Stimulated activated naive CD8-positive, alpha-beta T cell treated with anti-CD3 and anti-CD28 coated beads, Interleukin-15, Interleukin-2, amounts not matched to agents 100 ng/mL and 50 ng/mL, for 24 hours (primary cell): Measurements from ENCODE around the gene ATP2C2.
"Not testable (repeated sequence)": the region's sequence is repeated elsewhere in the genome, so short reads cannot be mapped to it uniquely, and the experiment has no call there.

Experiments
- H3K27ac Mint-ChIP-seq: one replicate; pipeline ENCODE4 v1.8.0; 2021; ENCODE audit warnings: mild to moderate bottlenecking, mixed read lengths
- H3K27me3 Mint-ChIP-seq: one replicate; pipeline ENCODE4 v1.8.0; 2021; ENCODE audit warnings: mixed read lengths
- H3K36me3 Mint-ChIP-seq: one replicate; pipeline ENCODE4 v1.8.0; 2021; ENCODE audit warnings: low read depth, mixed read lengths
- H3K4me1 Mint-ChIP-seq: one replicate; pipeline ENCODE4 v1.8.0; 2021; ENCODE audit warnings: low read depth, mixed read lengths
- H3K4me3 Mint-ChIP-seq: one replicate; pipeline ENCODE4 v1.8.0; 2021; ENCODE audit warnings: mild to moderate bottlenecking, mixed read lengths
- H3K9me3 Mint-ChIP-seq: one replicate; pipeline ENCODE4 v1.8.0; 2021; ENCODE audit warnings: mixed read lengths

Gene ATP2C2

DNA sequence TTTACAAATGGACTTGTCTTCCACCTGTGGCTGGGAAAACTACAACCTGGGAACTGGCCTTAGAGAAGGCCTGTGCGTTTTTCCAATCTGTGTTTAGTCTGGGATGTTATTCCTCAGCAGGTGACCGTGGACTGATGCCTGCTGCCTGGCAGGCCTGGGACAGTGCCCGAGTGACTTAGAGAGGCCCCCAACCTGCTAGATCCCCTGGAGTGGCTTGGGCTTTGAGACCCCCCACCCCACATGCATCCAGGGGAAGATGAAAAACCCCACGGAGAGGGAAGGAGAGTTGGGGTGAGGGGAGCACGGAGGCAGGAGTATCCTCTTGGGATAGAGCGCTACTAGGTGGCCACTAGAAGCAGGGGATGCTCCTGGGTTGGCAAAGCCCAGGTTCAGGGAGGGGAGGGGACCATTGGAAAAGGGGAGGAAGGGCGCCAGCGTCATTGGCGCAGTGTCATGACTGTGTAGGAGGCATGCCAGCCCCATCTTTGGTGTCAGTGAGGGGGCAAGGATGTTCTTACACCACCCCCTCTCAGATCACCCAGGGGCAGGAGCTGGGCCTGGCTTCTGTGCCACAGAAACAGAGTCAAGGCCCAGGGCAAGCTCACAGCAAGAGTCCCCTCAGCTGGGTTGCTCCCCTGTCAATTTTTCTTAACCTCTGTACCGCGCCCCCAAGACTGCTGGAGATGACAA is 82.0 kb downstream of the ATP2C2 start:
- Mint-ChIP-seq H3K27me3 (peaks cover 2% of the 10 kb centered on the region), H3K9me3 (no peaks in the 10 kb centered on the region), H3K27ac (no peak overlapping the region), H3K36me3 (no peaks in the 10 kb centered on the region), H3K4me1 (no peaks in the 10 kb centered on the region), H3K4me3 (no peak overlapping the region)

DNA sequence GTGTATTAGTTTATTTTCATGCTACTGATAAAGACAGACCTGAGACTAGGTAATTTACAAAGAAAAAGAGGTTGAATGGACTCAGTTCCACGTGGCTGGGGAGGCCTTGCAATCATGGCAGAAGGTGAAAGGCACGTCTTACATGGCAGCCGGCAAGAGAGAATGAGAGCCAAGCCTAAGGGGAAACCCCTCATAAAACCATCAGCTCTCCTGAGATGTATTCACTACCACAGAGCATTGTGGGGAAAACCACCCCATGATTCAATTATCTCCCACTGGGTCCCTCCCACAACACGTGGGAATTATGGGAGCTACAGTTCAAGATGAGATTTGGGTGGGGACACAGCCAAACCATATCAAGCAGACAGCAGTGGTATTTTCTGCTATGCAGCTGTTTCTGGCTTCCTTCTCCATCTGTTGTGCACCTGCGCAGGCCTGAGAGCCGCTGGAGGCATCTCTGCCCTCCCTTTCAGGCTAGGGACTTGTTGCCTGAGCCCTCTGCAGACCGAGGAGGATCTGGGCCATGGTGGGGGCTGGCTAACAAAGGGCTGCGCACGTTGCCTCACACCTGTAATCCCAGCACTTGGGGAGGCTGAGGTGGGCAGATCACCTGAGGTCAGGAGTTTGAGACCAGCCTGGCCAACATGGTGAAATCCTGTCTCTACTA is 82.8 kb downstream of the ATP2C2 start:
- H3K36me3 Mint-ChIP-seq, H3K27ac Mint-ChIP-seq, H3K9me3 Mint-ChIP-seq, H3K27me3 Mint-ChIP-seq, H3K4me3 Mint-ChIP-seq, H3K4me1 Mint-ChIP-seq: not testable (repeated sequence)

DNA sequence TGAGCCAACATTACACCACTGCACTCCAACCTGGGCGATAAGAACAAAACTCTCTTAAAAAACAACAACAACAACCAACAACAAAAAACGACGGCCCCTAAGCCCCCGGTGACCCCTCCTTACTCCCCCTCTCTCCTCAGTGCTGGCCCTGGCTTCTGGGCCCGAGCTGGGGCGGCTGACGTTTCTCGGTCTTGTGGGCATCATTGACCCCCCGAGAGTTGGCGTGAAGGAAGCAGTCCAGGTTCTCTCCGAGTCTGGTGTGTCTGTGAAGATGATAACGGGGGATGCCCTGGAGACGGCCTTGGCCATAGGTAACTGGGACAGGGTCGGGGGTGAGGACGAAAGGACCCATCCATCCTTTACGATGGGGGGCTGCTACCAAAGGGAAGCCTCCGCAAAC is 83.4 kb downstream of the ATP2C2 start:
- Mint-ChIP-seq H3K4me1 (no peaks in the 10 kb centered on the region), H3K36me3 (no peaks in the 10 kb centered on the region), H3K9me3 (no peaks in the 10 kb centered on the region), H3K27me3 (no peaks in the 10 kb centered on the region), H3K4me3 (no peak overlapping the region), H3K27ac (no peak overlapping the region)

DNA sequence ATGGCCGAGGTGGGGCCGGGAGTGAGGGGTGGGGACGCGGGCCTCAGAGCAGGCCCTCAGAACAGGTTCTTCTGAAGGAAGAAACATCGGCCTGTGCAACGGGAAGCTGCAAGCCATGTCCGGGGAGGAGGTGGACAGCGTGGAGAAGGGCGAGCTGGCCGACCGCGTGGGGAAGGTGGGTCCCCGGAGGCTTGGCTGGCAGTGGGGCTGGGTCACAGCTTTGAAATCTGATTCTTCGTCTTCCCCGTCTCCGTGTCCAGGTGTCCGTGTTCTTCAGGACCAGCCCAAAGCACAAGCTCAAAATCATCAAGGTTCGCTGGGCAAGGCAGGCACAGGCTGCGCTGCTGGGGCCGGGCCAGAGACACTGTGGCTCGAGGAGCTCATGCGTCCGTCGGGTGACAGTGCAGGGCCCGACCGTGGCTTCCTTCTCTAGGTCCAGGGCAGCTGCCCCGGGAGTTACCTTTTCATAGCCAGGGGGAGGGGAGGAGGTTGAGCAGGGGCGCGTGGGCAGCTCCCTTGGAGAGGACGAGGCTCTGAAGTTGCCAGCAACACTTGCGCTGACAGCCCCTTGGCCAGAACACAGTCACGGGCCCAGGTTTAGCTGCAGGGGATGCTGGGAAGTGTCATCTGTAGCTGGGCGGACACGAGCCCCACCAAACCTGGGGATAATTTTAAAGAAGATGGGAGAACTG is 84.9 kb downstream of the ATP2C2 start:
- H3K36me3 Mint-ChIP-seq: no peaks in the 10 kb centered on the region
- no peaks in the 10 kb centered on the region for H3K4me1 Mint-ChIP-seq
- no peaks in the 10 kb centered on the region for H3K9me3 Mint-ChIP-seq
- H3K27me3 Mint-ChIP-seq: no peaks in the 10 kb centered on the region
- H3K4me3 Mint-ChIP-seq: no peak overlapping the region
- no peak overlapping the region for H3K27ac Mint-ChIP-seq

DNA sequence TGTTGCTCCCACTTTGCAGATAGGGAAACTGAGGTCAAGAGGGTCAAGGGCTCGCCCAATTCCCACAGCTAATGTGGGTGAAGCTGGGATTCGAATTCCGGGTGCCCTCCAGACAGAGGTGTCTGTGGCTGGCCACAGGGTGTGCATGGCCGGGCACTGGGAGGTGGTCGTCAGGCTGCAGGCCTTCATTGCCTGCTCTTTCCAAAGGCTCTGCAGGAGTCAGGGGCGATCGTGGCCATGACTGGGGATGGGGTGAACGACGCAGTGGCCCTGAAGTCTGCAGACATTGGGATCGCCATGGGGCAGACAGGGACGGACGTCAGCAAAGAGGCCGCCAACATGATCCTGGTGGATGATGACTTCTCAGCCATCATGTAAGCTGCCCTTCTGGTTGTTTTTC is 86.3 kb downstream of the ATP2C2 start:
- H3K4me1 Mint-ChIP-seq: no peaks in the 10 kb centered on the region
- no peak overlapping the region for H3K27ac Mint-ChIP-seq
- no peaks in the 10 kb centered on the region for H3K36me3 Mint-ChIP-seq
- H3K27me3 Mint-ChIP-seq: no peaks in the 10 kb centered on the region
- H3K9me3 Mint-ChIP-seq: no peaks in the 10 kb centered on the region
- H3K4me3 Mint-ChIP-seq: no peak overlapping the region

DNA sequence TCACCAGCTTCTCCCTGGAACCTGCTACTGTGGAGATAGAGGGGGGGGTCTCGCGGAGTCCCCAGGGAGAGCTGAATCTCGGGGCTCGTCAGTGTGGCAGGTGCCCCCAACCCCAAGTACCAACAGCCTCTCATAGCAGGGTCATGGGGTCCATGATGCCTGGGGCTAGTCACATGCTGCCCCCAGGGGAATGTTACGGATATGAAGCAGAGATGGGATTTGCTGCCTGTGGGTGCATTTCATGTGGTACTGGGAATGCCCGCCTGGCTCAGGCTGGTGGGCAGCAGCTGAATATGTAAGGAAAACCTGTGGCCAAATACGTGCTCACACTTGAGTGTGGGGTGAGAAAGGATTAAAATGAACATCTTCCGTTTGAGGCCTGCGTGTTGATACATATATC is 86.7 kb downstream of the ATP2C2 start:
- H3K4me3 Mint-ChIP-seq: no peak overlapping the region

DNA sequence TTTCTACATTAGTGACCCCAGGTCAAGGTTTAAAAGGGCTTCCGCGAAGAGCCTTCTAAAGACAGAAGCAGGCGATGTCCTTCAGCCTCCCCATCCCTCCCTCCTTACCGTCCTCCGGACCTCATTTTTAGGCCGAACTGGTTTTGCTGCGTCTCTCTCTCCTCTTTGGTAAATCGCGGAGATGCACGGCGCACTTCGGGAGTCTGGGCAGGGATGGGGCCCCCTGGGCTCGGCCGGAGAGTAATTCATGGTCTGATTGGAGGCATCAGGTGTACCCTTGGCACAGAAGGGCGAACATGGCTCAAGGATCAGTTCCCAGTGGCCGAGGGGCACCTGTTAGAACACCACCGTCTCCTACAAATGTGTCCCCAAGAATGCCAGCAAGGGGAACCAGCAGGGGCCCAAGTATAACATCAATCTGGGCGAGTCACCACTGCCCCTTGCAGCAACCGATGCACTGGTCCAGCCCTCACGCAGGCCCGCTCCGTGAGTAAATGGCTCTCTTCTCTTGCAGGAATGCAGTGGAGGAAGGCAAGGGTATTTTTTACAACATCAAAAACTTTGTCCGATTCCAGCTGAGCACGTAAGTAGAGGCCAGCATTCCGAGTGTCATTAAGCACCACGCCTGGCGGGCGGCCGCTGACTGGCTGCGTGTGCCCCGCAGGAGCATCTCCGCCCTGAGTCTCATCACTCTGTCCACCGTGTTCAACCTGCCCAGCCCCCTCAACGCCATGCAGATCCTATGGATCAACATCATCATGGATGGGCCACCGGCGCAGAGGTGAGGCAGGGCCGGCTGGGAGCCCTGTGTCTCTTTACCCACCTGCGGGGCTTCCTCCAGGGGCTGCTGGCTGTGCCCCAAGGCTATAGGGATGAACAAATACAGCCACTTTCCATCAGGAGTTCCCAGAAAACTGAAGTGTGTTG is 90.5 kb downstream of the ATP2C2 start:
- Mint-ChIP-seq H3K4me3 (no peak overlapping the region), H3K27ac (no peak overlapping the region), H3K9me3 (no peaks in the 10 kb centered on the region), H3K27me3 (no peaks in the 10 kb centered on the region), H3K36me3 (no peaks in the 10 kb centered on the region), H3K4me1 (no peaks in the 10 kb centered on the region)

More for the DNA sequence above, 86.7 kb downstream of the ATP2C2 start:
- Mint-ChIP-seq H3K27me3 (no peaks in the 10 kb centered on the region), H3K4me1 (no peaks in the 10 kb centered on the region), H3K9me3 (no peaks in the 10 kb centered on the region), H3K36me3 (no peaks in the 10 kb centered on the region), H3K27ac (no peak overlapping the region)

DNA sequence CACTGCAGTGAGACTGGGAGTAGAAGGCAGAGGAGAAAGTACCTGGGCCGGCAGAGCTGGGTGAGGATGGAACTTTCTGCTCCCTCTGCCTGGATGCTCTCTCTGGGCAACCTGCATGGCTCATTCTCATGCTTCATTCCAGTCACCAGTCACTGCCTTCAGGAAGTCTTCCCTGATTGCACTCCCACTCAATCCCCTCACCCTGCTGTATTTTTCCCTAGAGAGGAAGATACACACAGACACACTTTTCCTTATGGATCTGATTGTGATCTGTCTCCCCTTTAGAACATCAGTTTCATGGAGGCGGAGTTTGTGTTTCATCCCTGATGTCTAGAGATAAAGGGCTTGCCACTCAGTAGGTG is 91.2 kb downstream of the ATP2C2 start:
- H3K9me3 Mint-ChIP-seq: no peaks in the 10 kb centered on the region
- H3K27ac Mint-ChIP-seq: no peak overlapping the region
- no peaks in the 10 kb centered on the region for H3K4me1 Mint-ChIP-seq
- no peaks in the 10 kb centered on the region for H3K27me3 Mint-ChIP-seq
- H3K4me3 Mint-ChIP-seq: no peak overlapping the region
- H3K36me3 Mint-ChIP-seq: no peaks in the 10 kb centered on the region

DNA sequence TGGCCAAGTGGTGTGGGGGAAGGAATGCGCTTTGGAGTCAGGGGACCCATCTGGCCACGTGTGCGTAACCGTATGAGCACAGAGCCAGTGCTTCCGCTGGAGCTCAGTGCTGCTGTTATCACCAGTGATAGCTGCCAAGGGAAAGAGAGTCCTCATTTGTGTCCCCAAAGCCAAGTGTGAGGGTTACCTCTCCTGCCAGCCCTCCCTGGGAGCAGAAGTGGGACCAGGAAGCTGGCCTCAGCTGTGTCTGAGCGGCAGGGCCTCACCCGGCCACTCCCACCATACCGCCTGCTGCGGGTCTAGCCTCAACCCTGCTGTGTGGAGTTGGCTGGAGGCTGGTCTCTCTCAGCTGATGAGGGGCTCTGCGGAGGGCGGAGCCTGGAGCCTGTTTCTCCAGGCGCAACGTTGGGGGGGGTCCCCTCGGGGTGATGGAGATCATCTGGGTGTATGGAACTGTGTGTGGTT is 91.6 kb downstream of the ATP2C2 start:
- no peak overlapping the region for H3K27ac Mint-ChIP-seq
- H3K36me3 Mint-ChIP-seq: no peaks in the 10 kb centered on the region
- H3K4me3 Mint-ChIP-seq: no peak overlapping the region
- no peaks in the 10 kb centered on the region for H3K9me3 Mint-ChIP-seq
- no peaks in the 10 kb centered on the region for H3K4me1 Mint-ChIP-seq
- no peaks in the 10 kb centered on the region for H3K27me3 Mint-ChIP-seq

GRCh38 chr16:84460406-84461028 is 92.2 kb downstream of the ATP2C2 start:
- Mint-ChIP-seq H3K27ac (no peak overlapping the region), H3K4me1 (no peaks in the 10 kb centered on the region)

GRCh38 chr16:84461029-84461412 is 92.7 kb downstream of the ATP2C2 start:
- no peaks in the 10 kb centered on the region for H3K27me3 Mint-ChIP-seq
- no peak overlapping the region for H3K27ac Mint-ChIP-seq

More at GRCh38 chr16:84460406-84461028, 92.2 kb downstream of the ATP2C2 start:
- no peaks in the 10 kb centered on the region for H3K9me3 Mint-ChIP-seq
- no peak overlapping the region for H3K4me3 Mint-ChIP-seq
- no peaks in the 10 kb centered on the region for H3K27me3 Mint-ChIP-seq
- peaks cover under 1% of the 10 kb centered on the region for H3K36me3 Mint-ChIP-seq

DNA sequence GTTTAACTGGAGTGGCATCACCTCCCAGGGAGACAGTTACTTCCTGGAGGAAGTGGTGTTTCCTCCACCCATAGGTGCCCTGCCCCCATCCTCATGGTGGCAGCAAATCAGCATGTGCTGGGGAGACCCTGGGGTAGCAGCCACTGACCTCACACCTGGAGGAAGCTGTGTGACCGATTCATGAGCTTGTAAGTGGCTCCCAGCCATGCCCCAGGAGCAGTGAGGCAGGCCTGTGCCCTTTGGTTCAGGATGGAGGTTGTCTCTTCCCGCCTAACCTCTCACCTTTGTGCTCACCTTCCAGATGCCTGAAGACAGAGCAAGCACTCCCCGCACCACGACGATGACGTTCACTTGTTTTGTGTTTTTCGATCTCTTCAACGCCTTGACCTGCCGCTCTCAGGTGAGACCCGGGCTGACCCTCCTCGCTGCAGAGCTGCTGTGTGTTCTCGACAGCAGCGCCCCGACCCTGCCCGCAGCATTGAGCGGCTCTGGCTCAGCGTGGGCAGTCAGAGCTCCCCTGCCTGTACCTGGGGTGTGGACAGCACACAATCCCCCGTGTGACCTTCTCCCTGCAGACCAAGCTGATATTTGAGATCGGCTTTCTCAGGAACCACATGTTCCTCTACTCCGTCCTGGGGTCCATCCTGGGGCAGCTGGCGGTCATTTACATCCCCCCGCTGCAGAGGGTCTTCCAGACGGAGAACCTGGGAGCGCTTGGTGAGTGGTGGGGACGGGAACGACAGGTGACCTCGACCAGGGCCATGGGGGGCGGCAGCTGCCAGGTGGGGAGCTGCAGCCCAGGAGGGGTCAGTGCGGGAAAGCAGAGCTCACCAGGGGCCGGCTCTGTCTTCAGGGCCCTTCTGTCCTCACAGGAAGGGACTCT is 93.3 kb downstream of the ATP2C2 start:
- Mint-ChIP-seq H3K9me3 (peaks cover 6% of the 10 kb centered on the region), H3K36me3 (peaks cover 10% of the 10 kb centered on the region), H3K27ac (no peak overlapping the region), H3K4me1 (no peaks in the 10 kb centered on the region), H3K4me3 (no peak overlapping the region), H3K27me3 (no peaks in the 10 kb centered on the region)

More at GRCh38 chr16:84461029-84461412, 92.7 kb downstream of the ATP2C2 start:
- no peak overlapping the region for H3K4me3 Mint-ChIP-seq
- H3K36me3 Mint-ChIP-seq: peaks cover 4% of the 10 kb centered on the region
- H3K9me3 Mint-ChIP-seq: no peaks in the 10 kb centered on the region
- no peaks in the 10 kb centered on the region for H3K4me1 Mint-ChIP-seq

DNA sequence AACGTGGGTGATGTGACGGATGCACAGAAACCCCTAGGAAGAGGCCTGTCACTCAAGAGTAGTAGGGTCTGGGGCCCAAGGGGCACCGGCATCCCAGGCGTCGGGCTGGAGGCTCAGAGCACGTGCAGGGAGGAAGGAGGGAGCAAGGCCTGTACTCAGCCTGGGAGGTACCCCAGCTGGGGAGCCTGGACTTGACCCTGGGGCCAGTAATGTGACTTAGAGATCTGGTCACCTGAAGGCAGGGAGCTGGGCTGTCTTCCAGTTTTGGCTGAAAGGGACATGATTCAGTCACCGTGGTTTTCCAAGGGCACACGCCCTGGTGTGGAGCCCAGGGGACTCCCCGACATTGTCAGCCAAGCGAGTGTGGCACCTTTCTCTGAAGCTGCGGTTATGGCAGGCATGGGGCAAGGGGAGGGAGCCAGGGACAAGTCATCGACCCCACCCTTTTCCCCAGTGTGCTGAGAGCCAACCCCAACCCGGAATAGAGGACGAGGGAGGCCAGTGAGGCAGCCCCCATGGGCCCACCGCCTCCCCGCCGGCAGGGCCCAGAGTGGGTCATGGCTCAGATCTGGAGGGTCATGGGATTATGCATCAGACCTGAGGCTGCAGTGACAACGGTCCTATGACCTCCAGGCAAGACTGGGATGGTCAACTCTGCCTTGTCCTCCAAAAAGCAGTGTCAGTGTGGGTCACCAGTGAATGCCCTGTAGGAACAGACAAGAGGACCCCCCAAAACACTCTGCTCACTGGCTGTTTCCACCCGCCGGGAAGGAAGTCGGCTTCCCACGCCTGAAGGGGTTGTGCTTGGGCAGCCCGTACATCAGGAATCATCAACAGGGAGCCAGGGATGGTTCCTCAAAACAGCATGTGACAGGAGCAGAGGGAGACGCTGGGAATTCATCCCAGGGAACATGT is 94.2 kb downstream of the ATP2C2 start:
- H3K4me3 Mint-ChIP-seq: no peak overlapping the region

More for the DNA sequence above, 94.2 kb downstream of the ATP2C2 start:
- no peaks in the 10 kb centered on the region for H3K4me1 Mint-ChIP-seq
- peaks cover 13% of the 10 kb centered on the region for H3K9me3 Mint-ChIP-seq
- H3K36me3 Mint-ChIP-seq: peaks cover 19% of the 10 kb centered on the region
- H3K27ac Mint-ChIP-seq: no peak overlapping the region
- no peaks in the 10 kb centered on the region for H3K27me3 Mint-ChIP-seq
